ENCODE measurements around the gene ARID3A. TPM values are rescaled to one million over a fixed set of nuclear protein-coding genes. Genes with fewer than 3 reads are reported as not detected.

Gene ARID3A
- total and polyA plus RNA-seq, 2 of the 13 experiments (the other 11 are each of a cell fraction or from before 2014, with no cell fraction given), result 71.3 to 77.9 TPM

DNA sequence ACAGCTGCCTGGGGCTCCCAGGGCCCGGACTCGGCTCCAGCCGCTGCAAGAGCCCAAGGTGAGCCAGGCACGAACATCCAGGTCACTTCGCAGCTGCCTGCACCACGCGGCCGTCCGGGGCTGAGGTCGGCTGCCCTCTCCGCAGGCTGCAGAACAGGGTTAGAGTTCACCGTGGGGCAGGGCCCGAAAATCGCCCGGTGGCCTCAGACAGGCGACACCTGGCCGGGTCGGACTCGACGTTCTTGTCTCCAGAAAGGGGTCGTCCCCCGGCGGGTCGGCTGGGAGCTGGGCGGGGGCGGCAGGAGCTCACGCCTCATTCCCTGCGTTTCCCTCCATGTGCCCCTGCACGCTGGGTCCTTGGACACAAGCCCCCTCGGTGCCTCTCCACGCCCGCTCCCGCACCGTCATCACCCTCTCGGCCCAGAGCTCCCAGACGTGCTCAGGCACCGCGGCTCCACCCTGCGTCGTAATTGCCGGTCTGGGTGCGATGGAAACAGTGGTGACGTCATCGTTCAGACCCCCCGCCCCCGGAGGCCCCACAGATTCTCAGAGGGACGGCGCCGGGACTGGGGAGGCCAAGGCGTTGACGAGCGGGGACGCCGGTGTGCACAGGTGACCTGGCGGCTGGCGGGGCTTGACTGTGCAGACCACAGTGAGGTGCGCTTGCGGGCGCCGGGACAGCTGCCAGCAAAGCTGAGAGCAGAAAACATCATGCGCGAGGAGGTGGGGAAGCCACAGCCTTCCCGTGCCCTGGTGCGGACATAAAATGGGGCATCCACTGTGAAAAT is 70.4 kb downstream of the ARID3A start (continued):
- TF ChIP-seq HOXD1 (CRISPR knock-in tag; IDR thresholded peaks at IDR 0.05) (0 out of 2 replicates have a peak, but pooled peaks have one; percentile 11), NFYC (CRISPR knock-in tag; IDR thresholded peaks at IDR 0.05) (no peak), HMG20B (CRISPR knock-in tag; conservative IDR thresholded peaks at IDR 0.05) (no peak), MYC (CRISPR knock-in tag; IDR thresholded peaks at IDR 0.05; ENCODE audit: borderline replicate concordance) (peak; percentile 10; the same call in 1 of the 2 replicates), REPIN1 (CRISPR knock-in tag; IDR thresholded peaks at IDR 0.05; ENCODE audit: borderline replicate concordance, low read depth) (no peak), ZKSCAN5 (CRISPR knock-in tag; IDR thresholded peaks at IDR 0.05) (no peak), PHF8 (CRISPR knock-in tag; IDR thresholded peaks at IDR 0.05) (peak; percentile 34; the same call in 1 of the 2 replicates), MBNL3 (CRISPR knock-in tag; conservative IDR thresholded peaks at IDR 0.05) (no peak), MEIS2 (CRISPR knock-in tag; IDR thresholded peaks at IDR 0.05) (no peak), CEBPG (CRISPR knock-in tag; IDR thresholded peaks at IDR 0.05) (no peak), SRSF4 (IDR thresholded peaks at IDR 0.05; ENCODE audit: low read depth, low read length, poor library complexity, severe bottlenecking) (no peak), SMARCC2 (IDR thresholded peaks at IDR 0.05) (no peak)
- TF ChIP-seq, protein P1, sequence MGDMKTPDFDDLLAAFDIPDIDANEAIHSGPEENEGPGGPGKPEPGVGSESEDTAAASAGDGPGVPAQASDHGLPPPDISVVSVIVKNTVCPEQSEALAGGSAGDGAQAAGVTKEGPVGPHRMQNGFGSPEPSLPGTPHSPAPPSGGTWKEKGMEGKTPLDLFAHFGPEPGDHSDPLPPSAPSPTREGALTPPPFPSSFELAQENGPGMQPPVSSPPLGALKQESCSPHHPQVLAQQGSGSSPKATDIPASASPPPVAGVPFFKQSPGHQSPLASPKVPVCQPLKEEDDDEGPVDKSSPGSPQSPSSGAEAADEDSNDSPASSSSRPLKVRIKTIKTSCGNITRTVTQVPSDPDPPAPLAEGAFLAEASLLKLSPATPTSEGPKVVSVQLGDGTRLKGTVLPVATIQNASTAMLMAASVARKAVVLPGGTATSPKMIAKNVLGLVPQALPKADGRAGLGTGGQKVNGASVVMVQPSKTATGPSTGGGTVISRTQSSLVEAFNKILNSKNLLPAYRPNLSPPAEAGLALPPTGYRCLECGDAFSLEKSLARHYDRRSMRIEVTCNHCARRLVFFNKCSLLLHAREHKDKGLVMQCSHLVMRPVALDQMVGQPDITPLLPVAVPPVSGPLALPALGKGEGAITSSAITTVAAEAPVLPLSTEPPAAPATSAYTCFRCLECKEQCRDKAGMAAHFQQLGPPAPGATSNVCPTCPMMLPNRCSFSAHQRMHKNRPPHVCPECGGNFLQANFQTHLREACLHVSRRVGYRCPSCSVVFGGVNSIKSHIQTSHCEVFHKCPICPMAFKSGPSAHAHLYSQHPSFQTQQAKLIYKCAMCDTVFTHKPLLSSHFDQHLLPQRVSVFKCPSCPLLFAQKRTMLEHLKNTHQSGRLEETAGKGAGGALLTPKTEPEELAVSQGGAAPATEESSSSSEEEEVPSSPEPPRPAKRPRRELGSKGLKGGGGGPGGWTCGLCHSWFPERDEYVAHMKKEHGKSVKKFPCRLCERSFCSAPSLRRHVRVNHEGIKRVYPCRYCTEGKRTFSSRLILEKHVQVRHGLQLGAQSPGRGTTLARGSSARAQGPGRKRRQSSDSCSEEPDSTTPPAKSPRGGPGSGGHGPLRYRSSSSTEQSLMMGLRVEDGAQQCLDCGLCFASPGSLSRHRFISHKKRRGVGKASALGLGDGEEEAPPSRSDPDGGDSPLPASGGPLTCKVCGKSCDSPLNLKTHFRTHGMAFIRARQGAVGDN (CRISPR knock-in tag; IDR thresholded peaks at IDR 0.05), result peak; percentile 50

Data from HepG2 (cell line).